SK-N-SH treated with all-trans-retinoic acid at 6 μM for 48 hours (cell line): ENCODE measurements around the gene AGAP1.

Source experiments
- ATAC-seq: fragments of 200-7000 bp; cut with Tn5 transposase; 3 replicates; pipeline ENCODE4 v1.9.1; 2020; ENCODE audit warnings: mild to moderate bottlenecking, moderate library complexity
- ARNTL ChIP-seq: fragments of 450-650 bp; formaldehyde crosslinking; IDR thresholded peaks from 2 replicates; pipeline ENCODE4 v1.5.0; 2020; ENCODE audit warnings: low read depth, mild to moderate bottlenecking, moderate library complexity, borderline replicate concordance
- BACH2 ChIP-seq: fragments of 250-450 bp; sonication (Bioruptor Pico); IDR thresholded peaks from 2 replicates; pipeline ENCODE4 v1.9.0; 2021; ENCODE audit warnings: mild to moderate bottlenecking, borderline replicate concordance
- CSDC2 ChIP-seq: fragments of 250-450 bp; sonication (Bioruptor Pico); IDR thresholded peaks from 2 replicates; pipeline ENCODE4 v1.5.0; 2020; ENCODE audit warnings: mild to moderate bottlenecking, moderate library complexity
- CSRNP3 ChIP-seq: fragments of 250-450 bp; sonication (Bioruptor Pico); IDR thresholded peaks from 2 replicates; pipeline ENCODE4 v1.5.1; 2021; ENCODE audit warnings: mild to moderate bottlenecking, moderate library complexity
- ESRRG ChIP-seq: fragments of 250-450 bp; sonication (Bioruptor Pico); IDR thresholded peaks from 2 replicates; pipeline ENCODE4 v1.6.1; 2021; ENCODE audit warnings: mild to moderate bottlenecking
- GLIS3 ChIP-seq: fragments of 250-450 bp; sonication (Bioruptor Pico); IDR thresholded peaks from 2 replicates; pipeline ENCODE4 v1.5.0; 2020; ENCODE audit warnings: mild to moderate bottlenecking, moderate library complexity
- ISL1 ChIP-seq: fragments of 250-450 bp; sonication (Bioruptor Pico); IDR thresholded peaks from 2 replicates; pipeline ENCODE4 v2.1.2; 2022; ENCODE audit warnings: mild to moderate bottlenecking, moderate library complexity
- OSR1 ChIP-seq: fragments of 250-450 bp; sonication (Bioruptor Pico); IDR thresholded peaks from 2 replicates; pipeline ENCODE4 v1.8.0; 2022; ENCODE audit warnings: moderate library complexity, mild to moderate bottlenecking, inconsistent platforms
- POU6F1 ChIP-seq: fragments of 250-450 bp; sonication (Bioruptor Pico); IDR thresholded peaks from 2 replicates; pipeline ENCODE4 v1.8.0; 2021; ENCODE audit warnings: low read depth, mild to moderate bottlenecking, moderate library complexity, borderline replicate concordance
- RARB ChIP-seq: fragments of 250-450 bp; sonication (Bioruptor Pico); IDR thresholded peaks from 2 replicates; pipeline ENCODE4 v1.8.0; 2021; ENCODE audit warnings: mild to moderate bottlenecking, moderate library complexity
- TCF4 ChIP-seq: fragments of 250-450 bp; sonication (Bioruptor Pico); IDR thresholded peaks from 2 replicates; pipeline ENCODE4 v1.8.0; 2021; ENCODE audit warnings: mild to moderate bottlenecking, moderate library complexity, borderline replicate concordance
- TOX ChIP-seq: fragments of 250-450 bp; sonication (Bioruptor Pico); IDR thresholded peaks from 2 replicates; pipeline ENCODE4 v1.8.0; 2021; ENCODE audit warnings: mild to moderate bottlenecking, moderate library complexity, borderline replicate concordance
- TSHZ2 ChIP-seq: fragments of 250-450 bp; sonication (Bioruptor Pico); IDR thresholded peaks from 2 replicates; pipeline ENCODE4 v1.5.0; 2020; ENCODE audit warnings: mild to moderate bottlenecking, moderate library complexity
- ZC3H10 ChIP-seq: fragments of 250-450 bp; sonication (Bioruptor Pico); IDR thresholded peaks from 2 replicates; pipeline ENCODE4 v1.5.1; 2021; ENCODE audit warnings: mild to moderate bottlenecking, moderate library complexity
- ZFP3 ChIP-seq: fragments of 250-450 bp; sonication (Bioruptor Pico); IDR thresholded peaks from 2 replicates; pipeline ENCODE4 v1.5.0; 2020; ENCODE audit warnings: mild to moderate bottlenecking, moderate library complexity
- ZFP30 ChIP-seq: fragments of 450-650 bp; formaldehyde crosslinking; IDR thresholded peaks from 2 replicates; pipeline ENCODE4 v1.5.0; 2022; ENCODE audit warnings: mild to moderate bottlenecking, moderate library complexity
- ZNF565 ChIP-seq: fragments of 450-650 bp; formaldehyde crosslinking; conservative IDR thresholded peaks from 2 replicates; pipeline ENCODE4 v1.5.0; 2020; ENCODE audit warnings: low read depth, mild to moderate bottlenecking, moderate library complexity
- ZNF70 ChIP-seq: fragments of 450-650 bp; formaldehyde crosslinking; IDR thresholded peaks from 2 replicates; pipeline ENCODE4 v1.5.0; 2020; ENCODE audit warnings: mild to moderate bottlenecking, moderate library complexity
- TF ChIP-seq, protein P1 (sequence below): fragments of 250-450 bp; sonication (Bioruptor Pico); IDR thresholded peaks from 2 replicates; pipeline ENCODE4 v1.5.1; 2020; ENCODE audit warnings: low read depth, mild to moderate bottlenecking, moderate library complexity

AGAP1 gene

DNA sequence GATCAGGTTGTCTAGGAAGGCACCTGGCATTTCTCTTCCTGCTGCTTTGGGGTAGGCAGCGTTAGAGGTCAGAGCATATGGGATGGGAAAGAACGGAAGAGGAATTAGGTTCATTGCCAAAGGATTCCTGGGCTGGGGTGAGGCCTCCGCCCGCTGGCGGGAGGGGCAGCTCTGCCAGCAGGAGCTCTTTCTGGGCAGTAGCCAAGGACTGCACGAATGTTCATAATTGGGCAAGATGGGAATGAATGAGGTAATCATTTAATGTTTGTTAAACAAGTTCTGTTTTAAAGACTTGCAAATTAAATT is 253.9 kb downstream of the AGAP1 start:
- no peak for ATAC-seq
- TF ChIP-seq ZNF565 (CRISPR knock-in tag) (no peak), ZC3H10 (CRISPR knock-in tag) (no peak), CSRNP3 (no peak)

DNA sequence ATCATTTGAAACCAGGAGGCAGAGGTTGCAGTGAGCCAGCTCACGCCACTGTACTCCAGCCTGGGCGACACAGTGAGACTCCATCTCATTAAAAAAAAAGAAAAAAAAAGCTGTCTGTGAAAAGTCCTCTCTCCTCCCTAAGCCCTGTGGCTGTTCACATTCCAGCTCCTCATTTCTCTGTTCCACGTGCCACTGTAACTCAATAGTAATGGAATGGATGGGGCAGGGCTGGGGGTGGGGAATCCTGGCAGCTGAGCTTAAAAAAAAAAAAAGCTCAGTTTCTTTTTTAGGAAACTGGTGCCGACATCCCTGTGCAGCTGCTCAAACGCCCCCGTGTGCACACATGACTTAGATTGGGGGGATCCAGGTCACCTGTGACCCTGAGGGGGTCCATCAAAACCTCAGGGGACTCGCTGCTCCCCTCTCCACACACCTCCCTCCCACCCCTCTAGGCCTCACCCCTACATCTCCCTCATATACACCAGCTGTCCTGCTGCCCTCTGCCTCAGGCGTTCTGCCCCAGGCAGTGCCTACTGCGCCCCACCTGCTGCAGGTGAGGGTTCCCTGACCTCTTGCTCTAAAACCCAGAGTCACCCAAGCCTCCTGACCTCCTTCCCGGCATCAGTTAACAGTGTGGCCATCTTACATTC is 255.4 kb downstream of the AGAP1 start:
- TF ChIP-seq, protein P1, sequence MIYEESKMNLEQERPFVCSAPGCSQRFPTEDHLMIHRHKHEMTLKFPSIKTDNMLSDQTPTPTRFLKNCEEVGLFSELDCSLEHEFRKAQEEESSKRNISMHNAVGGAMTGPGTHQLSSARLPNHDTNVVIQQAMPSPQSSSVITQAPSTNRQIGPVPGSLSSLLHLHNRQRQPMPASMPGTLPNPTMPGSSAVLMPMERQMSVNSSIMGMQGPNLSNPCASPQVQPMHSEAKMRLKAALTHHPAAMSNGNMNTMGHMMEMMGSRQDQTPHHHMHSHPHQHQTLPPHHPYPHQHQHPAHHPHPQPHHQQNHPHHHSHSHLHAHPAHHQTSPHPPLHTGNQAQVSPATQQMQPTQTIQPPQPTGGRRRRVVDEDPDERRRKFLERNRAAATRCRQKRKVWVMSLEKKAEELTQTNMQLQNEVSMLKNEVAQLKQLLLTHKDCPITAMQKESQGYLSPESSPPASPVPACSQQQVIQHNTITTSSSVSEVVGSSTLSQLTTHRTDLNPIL (CRISPR knock-in tag): no peak
- TF ChIP-seq CSDC2: no peak
- no peak for TF ChIP-seq ZNF70 (CRISPR knock-in tag)
- no peak for TF ChIP-seq TOX (CRISPR knock-in tag)
- TF ChIP-seq ESRRG: no peak
- no peak for TF ChIP-seq ZC3H10 (CRISPR knock-in tag)
- no peak for TF ChIP-seq BACH2
- no peak; the same call in 2 of the 3 replicates for ATAC-seq

DNA sequence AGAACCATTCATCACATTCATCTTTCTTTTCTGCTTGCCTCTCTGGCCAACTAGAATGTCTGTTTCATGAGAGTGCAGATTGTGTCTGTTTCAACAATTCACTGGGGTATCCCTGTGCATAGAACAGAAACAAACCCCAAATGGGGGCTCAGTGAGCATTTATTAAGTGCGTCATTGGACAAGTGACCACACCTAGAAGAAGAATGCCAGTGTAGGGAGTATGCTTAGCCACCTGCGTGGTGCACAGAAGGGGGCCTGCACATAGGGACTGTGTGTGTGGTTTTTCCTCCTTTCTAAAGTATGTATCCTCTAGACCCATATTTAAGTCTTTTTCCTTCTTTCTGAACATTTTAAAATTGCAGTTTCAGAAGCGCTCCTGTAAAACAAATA is 255.9 kb downstream of the AGAP1 start:
- TF ChIP-seq ZFP3: no peak
- no peak for TF ChIP-seq ZC3H10 (CRISPR knock-in tag)
- TF ChIP-seq ZNF565 (CRISPR knock-in tag): no peak
- TF ChIP-seq ZNF70 (CRISPR knock-in tag): no peak
- no peak for TF ChIP-seq OSR1
- no peak for TF ChIP-seq ZFP30
- no peak for TF ChIP-seq TSHZ2 (CRISPR knock-in tag)
- TF ChIP-seq, protein P1 (CRISPR knock-in tag): no peak
- no peak for TF ChIP-seq CSRNP3
- no peak for TF ChIP-seq CSDC2
- no peak for TF ChIP-seq GLIS3 (CRISPR knock-in tag)
- no peak for TF ChIP-seq ARNTL (CRISPR knock-in tag)
- no peak for TF ChIP-seq TCF4 (CRISPR knock-in tag)
- no peak for TF ChIP-seq ISL1 (CRISPR knock-in tag)
- no peak for TF ChIP-seq RARB (CRISPR knock-in tag)
- no peak for TF ChIP-seq TOX (CRISPR knock-in tag)
- TF ChIP-seq POU6F1: no peak
- no peak for ATAC-seq
